ENCODE data around the gene PAQR7.

PAQR7 gene

DNA sequence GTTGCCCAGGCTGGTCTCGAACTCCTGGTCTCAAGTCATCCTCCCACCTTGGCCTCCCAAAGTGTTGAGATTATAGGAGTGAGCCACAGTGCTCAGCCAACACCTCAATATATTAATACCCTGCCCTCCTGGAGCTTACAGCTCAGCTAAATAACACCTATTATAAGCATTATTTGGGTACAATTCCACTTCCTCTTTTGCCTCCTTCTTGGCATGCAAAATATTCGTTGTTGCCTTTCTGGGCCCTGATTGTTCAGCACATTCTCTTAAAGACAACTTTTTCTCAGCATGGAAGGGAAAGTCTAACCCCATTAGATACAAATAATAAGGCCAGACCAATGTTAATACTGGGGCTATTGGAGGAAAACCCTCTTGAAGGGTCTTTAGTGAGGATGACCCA lies 2.8 kb downstream of the PAQR7 start:
- DNase-seq = no peak

DNA sequence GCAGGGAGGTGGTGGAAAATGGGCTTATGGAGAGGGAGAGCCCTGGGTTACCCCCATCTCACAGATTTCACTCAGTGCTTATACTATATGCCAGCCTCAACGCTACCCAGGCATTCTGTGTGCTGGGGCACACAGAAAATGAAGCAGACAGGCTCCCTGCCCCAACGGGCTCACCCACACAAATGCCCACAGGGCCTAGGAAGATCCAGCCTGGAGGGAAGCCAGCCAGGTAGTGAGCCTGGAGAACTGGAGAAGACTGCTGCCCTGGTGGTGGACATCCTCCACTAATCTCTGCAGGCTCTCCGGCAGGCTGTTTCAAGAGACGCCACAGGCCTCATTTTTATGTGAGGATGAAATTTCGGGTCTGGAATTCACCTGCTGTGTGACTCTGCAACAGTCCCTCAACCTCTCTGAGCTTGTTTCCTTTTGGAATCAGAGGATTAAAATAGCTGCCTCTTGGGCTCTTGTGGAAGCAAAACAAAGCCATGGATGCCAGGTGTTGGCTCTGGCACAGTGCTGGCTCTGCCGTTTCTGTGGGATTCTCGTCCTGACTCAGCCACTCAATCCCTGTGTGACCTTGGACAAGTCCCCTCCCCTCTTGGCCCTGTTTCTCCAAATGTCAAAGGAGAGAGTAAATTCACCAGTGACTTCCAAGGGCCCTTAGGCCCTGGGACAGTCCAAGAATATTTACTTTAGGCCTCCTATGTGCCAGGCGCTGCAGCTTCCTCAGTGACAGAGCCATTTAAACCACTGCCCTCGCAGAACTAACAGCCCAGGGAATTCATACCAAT lies 3.6 kb downstream of the PAQR7 start:
- no peak for DNase-seq

DNA sequence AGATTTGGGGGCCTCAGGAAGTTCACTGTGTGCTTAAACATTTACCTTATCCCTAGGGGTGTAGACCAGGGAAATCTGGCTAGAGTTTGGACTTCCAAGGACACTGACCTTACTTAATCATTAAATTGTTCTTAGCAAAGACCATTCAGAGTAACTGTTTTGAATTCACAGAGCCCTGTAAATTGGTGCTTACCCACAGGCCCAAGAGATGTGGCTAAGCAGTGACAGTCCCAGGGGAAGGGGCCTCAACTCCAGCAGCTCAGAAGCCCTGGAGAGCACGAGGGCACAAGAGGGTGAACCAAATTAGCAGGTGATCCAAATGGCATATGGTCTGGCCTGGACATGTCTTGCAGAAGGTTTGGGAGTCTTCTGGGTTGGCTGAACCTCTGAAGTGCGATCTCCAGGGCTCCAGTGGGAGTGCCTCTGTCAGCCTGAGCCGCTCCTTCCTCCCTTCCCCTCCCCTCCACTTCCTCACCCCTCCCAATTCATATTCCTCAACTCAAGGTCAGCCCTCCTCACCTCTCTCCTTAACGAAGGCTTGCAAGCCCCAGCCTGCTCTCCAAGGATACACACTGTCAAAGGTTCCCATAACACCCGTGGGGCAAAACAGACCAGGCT lies 4.3 kb downstream of the PAQR7 start:
- DNase-seq = no peak

DNA sequence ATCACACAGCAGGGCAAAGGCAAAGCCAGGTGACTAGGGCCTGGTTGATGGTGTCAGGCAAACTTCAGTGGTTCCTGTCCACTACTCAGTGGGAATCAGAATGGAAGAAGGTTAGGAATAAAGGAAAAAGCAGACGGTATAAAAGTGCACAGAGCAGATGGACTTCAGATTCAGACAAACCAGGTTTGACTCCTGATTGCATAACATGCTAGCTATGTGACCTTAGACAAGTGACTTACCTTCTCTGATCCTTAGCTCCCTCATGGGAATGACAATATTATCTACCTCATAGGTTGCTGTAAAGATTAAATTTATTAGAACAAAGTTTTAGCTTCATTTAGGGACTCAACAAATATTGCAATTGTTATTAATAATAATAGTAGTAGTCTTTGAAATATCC lies 4.9 kb downstream of the PAQR7 start:
- DNase-seq = no peak

DNA sequence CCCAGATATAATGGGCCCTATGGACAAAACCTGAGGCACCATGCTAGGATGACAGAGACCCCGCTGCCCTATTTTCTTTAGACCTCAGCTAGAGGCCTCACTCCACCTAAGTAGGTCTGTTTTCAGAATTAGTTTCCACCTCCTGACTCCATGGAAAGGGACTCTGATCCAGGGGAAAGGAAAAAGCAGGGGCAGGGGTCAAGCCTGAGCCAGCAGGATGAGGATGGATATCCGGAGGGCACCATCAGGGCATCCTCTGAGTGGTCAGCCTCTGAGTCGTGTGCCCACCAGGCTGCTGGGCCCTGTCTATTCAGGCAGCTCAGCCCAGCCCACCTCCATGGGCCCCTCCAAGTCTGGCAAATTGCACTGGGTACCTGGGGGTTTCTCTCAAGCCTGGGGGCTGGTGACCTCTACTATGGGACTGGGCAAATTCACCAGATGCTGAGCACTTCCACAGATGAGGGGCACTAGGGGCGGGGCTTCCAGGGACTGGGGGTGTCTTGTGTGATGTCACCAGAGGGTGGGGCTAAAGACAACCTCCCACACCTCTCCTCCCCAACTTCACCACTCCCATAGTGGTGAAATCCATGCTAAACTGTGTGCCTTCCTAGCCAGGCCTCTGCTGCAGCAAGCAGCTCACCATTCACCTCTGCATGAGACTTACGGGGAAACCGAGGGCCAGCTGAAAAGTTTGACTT lies 5.5 kb downstream of the PAQR7 start:
- no peak for DNase-seq

DNA sequence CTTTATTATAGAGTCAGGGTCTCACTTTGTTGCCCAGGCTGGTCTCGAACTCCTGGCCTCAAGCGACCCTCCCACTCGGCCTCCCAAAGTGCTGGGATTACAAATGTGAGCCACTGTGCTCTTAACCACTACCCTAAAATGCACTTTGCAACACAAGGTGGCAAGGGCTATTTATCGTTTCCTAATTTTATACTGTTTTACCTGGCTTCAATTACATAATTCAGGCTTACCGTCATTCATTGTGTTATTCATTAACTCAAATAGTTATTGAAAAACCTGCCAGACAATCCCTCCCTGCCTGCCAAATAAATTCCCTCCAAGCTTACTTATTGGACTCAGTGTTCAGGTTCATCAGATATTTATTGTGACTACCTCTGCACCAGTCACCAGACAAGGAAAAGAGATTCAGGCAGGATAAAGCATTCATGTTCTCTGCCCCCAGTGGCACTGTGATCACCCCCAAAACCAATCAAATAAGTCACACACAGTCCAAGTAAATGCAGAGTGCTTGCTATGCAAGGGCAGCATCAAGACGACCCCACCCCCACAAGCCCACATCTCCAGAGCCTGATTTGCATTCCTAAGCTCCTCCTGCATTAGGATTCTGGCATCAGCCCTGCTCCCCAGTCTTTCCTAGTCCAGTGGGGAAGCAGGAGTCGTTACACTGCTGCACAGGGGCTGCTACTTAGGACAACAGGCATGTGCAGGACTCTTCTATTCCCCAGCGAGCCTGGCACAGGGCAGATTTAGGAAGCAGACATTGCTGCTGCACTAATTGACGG lies 8.1 kb downstream of the PAQR7 start:
- DNase-seq = no peak

DNA sequence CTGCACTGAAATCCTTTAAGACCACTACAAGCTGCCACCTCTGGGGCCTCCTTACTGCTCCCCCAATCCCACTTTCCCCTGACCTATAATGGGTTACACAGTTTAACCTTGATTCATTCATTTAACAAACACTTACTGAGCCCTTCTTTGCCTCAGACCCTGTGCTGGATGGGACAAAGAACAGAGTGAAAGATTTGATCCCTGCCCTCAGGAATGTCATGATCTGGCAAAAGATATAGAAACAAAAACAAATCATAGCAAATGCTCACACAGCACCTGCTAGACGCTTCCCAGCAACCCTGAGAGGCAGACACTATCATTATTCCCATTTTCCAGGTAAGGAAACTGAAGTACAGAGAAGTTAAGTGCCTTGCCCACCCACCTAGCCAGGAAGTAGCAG lies 9.2 kb downstream of the PAQR7 start:
- no peak for DNase-seq

DNA sequence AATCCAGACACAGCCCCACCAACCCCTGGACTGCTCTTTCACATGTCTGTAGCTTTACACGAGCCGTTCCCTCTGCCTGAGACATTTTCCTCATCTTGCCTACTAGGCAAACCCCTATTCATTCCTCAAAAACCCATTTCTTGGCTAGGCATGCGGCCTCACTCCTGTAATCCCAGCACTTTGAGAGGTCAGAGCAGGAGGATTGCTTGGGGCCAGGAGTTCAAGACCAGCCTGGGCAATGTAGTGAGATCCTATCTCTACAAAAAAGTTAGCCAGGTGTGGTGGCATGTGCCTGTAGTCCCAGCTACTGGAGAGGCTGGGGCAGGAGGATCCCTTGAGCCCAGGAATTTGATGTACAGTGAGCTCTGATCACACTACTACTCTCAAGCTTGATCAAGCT lies 11.1 kb downstream of the PAQR7 start:
- no peak for DNase-seq

DNA sequence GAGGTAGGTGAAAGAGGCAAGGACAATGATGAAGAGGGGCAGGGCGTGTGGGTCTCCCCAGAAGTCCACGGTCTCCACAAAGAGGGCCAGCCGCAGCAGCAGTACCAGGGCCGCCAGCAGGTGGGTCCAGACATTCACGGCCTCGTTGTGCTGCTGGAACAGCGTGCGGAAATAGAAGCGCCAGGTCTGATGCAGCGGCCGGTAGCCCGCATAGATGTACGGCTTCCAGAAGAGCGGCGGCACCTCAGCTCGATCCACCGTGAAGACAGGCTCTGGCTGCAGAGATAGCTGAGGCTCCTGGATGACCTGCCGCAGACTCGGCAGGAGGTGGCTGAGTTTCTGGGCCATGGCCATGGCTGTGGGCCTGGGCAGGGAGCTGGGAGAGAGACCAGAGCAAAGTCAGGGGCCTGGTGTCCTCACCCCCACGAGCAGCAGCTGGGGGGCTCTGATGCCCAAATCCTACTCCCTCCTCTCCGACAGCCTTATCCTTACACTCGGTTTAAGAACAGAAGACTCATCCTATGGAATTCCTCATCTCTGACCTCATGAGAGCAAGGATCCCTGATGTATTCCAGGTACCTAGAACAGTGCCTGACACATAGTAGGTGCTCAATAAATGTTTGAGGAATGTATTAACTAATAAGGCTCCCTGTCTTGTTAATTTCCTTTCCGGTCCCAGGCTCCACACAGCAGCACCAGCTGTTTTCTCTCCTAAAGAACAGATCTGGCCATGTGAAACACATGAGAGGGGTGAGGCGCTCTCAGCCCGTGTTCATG lies 11.8 kb downstream of the PAQR7 start:
- no peak for DNase-seq

DNA sequence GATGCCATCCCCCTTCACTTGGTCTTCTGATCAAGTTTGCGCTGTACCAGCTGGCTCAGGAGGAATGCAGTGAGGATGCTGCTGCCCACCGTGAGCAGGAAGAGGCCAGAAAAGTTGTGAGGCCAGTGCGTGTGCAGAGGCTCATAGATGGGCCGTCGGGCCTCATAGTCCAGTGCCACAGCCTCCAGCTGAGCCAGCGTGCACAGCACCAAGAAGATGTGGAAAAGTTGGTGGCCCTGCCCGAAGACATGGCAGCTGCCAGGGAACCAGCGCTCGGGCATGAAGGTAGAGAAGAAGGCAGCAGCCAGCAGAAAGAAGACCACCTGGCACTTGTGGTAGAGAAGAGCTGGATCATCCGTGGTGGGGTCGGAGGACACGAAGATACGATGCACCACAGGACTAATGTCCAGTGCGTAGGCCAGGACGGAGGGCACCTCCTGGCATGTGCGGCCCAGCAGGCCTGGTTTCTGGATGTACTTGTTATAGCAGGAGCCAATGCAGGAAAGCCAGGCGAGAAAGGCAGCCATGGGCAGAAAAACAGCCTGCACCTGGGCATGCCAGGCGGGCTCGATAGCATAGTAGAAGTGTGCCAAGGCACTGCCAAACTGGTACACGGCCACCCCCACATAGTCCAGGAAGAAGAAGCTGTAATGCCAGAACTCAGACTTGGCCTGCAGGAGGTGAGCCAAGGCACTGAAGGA lies 12.6 kb downstream of the PAQR7 start:
- no peak for DNase-seq

DNA sequence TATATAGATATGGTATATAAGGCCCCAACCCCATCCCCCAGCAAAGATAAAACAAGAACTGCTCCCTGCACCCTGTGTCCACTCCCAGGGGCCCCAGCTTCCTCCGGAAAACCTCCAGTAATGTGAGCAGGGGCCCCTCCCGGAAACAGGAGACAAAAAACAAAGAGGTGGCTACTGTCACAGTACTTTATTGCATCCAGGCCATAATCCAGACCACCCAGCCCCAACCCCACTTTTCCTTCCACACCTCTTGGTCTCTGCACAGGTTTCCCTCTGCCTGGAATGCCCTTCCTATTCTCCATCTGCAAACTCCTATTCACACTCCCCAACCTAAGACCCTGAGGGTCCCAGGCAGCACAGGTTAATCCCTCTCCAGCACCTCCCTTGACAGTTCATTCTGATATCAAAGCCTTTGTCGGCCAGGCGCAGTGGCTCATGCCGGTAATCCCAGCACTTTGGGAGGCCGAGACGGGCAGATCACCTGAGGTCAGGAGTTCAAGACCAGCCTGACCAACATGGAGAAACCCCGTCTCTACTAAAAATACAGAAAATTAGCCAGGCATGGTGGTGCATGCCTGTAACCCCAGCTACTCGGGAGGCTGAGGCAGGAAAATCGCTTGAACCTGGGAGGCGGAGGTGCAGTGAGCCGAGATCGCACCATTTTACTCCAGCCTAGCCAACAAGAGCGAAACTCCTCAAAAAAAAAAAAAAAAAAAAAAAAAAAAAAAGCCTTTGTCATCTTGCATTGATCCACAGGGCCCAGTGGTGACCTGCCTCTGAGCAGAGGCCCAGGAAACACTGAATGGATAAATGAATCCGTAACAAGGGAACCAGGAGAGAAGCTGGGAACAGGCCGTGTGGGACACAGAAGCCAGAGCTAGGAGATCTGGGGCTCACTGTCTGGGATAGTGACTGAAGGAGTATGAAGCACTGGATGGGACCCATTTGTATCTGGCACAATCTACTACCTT lies 13.9 kb downstream of the PAQR7 start:
- DNase-seq = no peak

DNA sequence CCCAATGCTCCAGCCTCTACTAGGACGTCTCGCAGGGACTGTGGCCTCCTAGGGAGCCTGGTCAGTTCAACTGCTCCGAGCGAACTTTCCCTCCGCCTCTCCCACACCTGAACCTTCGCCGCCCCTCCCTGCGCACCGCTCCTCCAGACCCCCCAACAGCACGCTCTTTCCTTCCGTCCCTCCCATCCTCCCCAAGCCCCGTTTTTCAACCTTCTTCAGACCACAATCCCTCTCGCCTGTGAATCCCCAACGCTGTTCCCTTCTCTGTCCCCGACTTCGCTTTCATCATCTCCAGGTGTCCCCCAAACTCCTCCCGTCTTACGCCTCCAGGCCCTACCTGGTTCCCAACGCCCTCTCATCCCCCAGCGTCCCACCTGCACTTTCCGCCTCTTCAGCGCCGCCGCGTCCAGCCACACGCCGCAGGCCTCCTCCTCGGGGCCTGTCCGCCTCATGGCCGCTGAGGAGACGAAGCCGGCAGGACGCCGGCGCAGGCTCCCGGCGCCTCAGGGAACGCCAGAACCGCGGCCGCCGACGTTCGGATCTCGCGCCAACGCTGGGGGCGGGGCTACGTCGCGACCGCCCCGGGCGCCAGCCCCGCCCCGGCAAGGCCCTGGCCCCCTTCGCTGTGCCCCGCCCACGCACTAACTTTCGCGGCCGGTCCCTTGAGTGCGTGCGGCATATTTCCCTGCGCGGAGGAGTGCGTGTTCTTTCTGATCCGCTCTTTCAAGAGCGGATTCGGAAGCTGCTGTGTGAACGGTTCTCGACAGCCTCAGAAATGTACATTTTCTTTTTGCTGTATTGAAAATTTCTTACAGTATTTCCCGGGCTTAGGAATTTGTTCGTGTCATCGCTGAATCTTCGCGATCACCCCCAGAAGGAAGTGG lies 16.4 kb downstream of the PAQR7 start, which contains the start of gene AUNIP:
Gene AUNIP (minus strand): TSS at position 552 of the 884 bp plus-strand sequence. CDS start 100 bp downstream, at position 452.
- peak; percentile 79 to 91 (median 83) for DNase-seq

DNA sequence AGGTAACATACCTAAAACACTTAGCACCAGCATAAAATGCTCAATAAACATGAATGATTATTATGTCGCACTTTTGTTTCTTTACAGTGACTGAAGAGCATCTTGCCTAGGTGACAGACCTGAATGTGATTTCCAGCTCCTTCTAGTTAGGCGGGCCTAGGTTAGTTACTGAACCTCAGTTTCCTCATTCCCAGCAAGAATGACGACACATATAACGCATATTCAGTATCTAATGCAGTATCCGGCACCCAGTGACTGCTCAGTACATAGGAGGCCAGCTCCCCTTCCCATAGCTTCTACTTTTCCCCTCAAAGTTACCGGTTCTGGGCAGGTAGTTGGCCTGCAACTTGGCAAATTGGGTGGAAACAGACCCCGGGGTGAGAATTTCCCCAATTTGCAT lies 17.0 kb downstream of the PAQR7 start:
- DNase-seq = no peak

DNA sequence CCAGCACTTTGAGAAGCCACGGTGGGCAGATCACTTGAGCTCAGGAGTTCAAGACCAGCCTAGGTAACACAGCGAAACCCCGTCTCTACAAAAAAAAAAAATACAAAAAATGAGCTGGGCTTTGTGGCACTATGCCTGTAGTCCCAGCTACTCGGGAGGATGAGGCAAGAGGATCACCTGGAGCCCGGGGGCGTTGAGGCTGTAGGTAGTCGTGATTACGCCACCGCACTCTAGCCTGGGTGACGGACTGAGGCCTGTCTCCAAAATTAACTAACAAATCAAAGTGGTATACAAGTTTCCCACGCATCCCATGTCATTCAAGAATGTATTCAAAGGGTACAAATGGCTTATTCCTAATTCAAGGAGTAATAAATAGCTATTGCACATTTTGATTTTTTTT lies 18.7 kb downstream of the PAQR7 start:
- DNase-seq = no peak

DNA sequence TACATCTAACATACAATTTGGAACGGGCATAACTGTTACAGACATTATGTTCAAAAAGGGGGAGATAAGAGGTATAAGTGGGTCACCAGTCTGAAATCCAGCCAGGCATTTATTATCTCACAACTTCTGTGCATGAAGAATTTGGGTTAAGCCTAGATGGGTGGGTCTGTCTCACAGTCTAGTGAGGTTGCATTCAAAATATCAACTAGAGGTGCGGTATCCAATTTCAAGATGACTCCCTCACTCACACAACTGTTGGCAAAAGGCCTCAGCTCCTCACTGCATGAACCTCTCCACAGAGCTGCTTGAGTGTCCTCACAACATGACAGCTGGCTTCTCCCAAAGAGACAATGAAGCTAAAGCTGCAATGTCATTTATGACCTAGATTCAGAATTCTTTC lies 21.0 kb downstream of the PAQR7 start:
- no peak for DNase-seq

DNA sequence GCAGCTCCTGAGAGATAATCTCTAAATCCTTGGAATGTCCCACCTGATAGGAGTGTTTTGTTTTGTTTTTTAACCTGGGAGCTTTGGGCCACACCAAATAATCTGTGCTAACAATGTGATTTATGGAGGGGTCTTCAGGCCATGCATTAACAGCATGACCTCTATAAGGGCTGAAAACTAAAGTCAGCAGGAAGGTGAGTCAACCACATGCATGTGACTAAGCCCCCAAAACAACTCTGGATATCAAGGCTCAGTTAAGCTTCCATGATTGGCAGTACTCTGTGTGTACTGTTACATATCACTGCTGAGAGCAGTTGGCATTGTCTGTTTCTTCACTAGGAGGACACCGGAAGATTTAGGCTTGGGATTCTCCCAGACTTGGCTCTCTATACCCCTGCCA lies 27.0 kb downstream of the PAQR7 start:
- DNase-seq = no peak

DNA sequence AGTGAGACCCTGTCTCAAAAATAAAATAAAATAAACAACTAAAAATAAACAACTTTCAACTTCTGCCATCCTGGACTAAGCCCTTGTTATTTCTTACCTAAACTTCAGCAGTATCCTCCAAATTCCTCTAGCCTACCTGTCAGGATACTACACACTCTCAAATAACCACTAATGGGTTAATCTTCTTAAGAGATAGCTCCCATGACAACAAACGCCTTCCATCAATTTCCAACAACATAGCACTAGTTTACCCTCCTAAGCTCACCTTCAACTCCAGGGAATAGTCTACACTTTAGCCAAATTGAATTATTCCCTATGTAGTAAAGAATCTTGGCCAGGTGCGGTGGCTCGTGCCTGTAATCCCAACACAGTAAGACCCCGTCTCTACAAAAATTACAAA lies 27.6 kb downstream of the PAQR7 start:
- no peak for DNase-seq

DNA sequence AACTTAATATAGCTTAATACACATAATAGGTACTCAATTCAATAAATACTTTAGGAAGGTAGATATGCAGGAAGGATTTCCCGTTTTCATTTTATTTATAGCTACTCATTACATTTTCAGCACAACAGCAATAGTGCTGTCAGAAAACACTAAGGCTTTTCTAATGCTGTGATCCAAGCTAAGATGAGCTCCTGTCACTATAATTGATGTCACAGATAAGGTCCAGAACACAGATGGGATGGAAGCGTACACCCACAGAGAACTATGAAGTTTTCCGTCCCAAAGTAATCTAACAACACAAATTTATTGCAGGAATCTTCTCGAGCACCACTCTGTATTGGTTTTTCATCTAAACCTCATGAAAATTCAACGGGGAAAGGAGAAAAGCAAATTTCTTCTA lies 29.8 kb downstream of the PAQR7 start:
- no peak for DNase-seq
